Right renal cortex interstitium (tissue), 3 donors: ENCODE results near the gene PRRG2. TPM values are rescaled to one million over a fixed set of nuclear protein-coding genes. Genes with fewer than 3 reads are reported as not detected.

ENCODE experiments used
- DNase-seq, 3 donors: peaks; one replicate each; pipeline ENCODE4 v3.0.0-alpha.2; 2013; ENCODE audit warnings: low read depth in 3 of 3, low spot score in 2 of 3
- polyA plus RNA-seq, 3 donors: library from polyadenylated mRNA; unstranded; fragments of 120-200 nt; gene quantifications; one replicate each; pipeline ENCODE4 v1.2.1, GENCODE V29; 2013; ENCODE audit not compliant: insufficient read length in 3 of 3

The PRRG2 gene
- polyA plus RNA-seq: 1 to 10 TPM; 7.1 to 8.5 (median 7.1) TPM

DNA sequence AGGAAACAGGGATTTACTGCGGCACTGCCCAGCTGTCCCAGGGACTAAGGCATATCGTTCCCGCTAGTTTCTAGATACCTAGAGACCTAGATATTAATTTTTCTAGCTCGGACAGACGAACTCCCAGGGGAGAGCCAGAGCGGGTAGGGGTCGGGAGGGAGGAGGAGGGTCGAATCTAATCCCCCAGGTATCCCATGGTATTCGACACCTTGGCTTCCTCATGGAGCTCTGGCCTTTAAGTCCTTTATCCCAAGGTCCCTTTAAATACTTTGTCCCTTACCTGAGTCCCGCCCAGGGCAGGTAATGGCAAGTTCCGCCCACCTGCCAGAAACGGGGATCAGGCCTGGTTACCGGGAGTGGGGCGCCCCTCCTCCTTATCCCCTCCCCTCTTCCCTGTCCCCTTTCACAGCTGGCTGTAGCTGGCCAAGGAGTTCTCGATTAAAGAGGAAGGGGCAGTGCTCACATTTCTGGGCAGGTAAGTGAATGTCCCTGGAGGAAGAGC, at the start of gene PRRG2:
Gene PRRG2 (plus strand): TSS at position 310 of the 502 bp plus-strand sequence. CDS start 1,904 bp downstream, outside the sequence.
- DNase-seq: no peak

GRCh38 chr19:49533551-49534488, 47.3 kb upstream of the PRRG2 start:
- DNase-seq: peak in 2 of 3 donors; percentile 54 to 63

- no peak for DNase-seq
Measured at GRCh38 chr19:49534632-49535385, 46.3 kb upstream of the PRRG2 start.

GRCh38 chr19:49536921-49537462, 44.1 kb upstream of the PRRG2 start:
- no peak for DNase-seq

DNA sequence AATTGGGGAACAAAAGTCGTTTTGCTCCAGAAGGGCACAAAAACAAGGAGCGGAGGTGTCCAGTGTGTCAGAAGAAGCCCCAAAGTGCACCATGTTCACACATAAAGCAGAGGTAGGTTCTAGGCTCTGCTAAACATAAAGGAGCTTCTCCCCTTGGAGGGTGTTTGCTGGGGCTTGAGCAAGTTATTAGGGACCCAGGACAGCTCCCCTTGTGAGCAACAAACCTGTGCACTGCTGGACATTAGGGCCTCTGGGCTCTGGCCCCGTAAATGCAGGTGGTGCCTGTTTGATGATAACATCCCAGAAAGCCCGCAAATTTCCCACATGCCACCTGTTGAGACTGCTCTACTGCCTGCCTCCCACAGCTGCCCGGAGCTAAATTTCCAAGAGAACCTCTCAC, 42.5 kb upstream of the PRRG2 start:
- DNase-seq: no peak

DNA sequence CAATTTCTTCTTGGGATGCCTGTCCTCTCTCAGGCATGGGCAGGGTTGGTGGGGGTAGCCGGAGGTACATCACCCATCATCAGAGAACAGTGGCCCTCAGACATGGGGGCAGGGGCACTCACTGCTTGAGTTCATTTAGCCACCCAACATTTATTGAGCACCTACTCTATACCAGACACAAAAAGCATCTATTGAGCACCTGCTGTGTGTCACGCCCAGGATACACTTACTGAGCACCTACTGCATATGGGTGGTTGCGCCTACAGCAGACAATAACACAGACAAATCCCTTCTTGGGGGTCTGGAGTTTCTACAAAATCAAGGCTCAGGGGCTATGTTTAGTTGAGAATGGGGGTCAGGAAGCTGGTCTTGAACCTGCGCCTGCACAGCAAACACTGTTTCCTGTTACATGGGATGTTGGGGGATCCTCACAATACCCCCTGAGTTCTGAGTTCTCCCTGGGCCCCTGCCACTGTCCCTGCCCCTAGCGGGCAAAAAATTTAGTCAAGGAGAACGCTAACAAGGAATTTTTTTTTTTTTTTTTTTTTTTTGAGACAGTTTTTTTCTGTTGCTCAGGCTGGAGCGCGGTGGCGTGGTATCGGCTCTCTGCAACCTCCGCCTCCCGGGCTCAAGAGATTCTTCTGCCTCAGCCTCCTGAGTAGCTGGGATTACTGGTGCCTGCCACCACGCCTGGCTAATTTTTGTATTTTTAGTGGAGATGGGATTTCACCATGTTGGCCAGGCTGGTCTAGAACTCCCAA, 41.7 kb upstream of the PRRG2 start:
- no peak for DNase-seq

DNA sequence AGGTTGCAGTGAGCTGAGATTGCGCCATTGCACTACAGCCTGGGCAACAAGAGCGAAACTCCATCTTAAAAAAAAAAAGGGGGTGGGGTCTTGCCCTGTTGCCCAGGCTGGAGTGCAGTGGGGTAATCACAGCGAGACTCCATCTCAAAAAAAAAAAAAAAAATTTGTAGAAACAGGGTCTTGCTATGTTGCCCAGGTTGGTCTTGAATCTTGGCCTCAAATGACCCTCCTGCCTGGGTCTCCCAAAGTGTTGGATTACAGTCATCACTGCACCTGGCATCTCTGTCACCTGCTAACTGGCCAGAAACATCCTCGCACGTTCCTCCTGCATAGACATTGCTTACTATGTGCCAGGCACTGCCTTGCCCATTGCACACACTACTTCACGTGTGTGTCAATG, 39.2 kb upstream of the PRRG2 start:
- DNase-seq: no peak

DNA sequence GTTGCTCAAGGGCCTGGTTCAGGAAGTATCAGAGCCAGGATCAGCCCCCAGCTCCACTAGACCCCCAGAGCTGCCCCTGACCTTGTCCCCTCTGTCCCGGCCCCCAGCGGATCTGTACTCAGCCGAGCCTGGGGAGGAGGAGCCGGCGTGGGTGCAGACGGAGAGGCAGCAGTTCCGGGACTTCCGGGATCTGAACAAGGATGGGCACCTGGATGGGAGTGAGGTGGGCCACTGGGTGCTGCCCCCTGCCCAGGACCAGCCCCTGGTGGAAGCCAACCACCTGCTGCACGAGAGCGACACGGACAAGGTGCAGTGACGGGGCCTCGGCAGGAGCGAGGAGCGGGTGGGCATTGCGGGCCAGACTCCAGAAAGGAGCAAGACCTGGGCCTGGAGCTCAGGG, 38.7 kb upstream of the PRRG2 start:
- DNase-seq: no peak

GRCh38 chr19:49543032-49543431, 38.1 kb upstream of the PRRG2 start:
- no peak for DNase-seq

GRCh38 chr19:49544154-49544553, 37.0 kb upstream of the PRRG2 start:
- DNase-seq: no peak

DNA sequence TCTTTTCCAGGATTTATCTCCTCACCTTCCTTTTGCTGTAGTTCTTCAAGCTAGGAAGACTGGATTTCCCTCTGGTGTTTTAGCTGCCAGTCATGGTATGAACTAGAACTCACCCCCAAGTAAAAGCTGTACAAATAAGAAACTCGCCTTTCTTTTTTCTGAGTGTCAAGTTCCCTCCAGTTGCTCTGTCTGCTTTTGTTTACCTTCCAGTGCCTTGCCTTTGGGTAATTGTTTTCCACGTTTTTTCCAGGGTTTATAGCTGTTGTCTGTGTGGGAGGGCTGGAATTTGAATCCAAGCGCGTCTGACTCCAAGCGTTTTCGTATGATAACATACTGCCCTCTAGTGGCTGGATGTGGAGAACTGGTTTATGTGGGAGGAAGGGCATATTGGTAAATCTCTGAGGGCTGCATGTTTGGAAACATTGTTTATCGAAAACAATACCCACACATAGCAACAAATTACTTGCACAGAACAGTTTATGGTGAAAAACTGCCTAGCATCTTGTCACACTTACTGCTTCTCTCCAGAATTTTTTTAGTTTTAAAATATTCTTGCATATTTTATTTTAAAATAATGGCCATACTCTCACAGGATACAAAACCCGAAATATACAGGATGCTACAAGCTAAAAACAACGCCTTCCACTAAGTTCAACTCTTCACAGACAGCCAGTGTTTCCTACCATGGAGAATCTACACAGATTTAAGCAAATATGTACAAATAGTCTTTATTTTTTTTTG, 34.1 kb upstream of the PRRG2 start:
- peak; percentile 93 to 95 (median 94) for DNase-seq

DNA sequence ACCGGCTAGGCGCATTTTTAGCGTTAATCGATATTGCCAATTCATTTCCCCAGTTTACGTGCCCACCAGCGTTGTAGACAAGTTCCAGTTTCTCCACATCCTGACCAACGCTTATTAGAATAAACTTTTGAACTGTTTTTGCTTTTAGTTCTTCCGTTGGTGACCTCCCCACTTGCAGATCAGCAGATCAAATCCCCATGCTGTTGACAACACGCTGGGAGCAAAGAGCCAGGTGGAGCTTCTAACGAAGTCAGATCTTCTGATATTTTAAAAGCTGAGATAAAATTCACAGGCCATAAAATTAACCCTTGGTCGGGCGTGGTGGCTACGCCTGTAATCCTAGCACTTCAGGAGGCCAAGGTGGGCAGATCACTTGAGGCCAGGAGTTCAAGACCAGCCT, 32.1 kb upstream of the PRRG2 start:
- no peak for DNase-seq

GRCh38 chr19:49551531-49551930, 29.6 kb upstream of the PRRG2 start:
- no peak for DNase-seq

DNA sequence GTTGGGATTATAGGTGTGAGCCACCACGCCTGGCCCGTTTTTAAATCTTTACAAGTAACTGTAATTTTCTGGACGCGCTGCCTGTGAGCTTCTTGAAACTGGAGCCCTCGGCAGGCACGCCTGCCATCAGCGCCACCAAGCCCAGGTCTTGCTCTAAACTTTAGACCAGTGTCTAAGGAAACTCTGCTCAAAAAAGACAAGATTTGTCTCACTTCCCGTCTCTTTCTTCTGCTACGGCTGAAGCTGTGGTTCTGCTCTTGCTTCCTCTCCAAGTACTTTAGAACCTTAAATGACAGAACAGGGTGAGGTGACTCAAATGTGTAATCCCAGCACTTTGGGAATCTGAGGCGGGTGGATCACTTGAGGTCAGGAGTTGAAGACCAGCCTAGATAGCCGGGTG, 28.4 kb upstream of the PRRG2 start:
- DNase-seq: no peak

- DNase-seq: no peak
Measured at GRCh38 chr19:49553451-49554271, 27.5 kb upstream of the PRRG2 start.

DNA sequence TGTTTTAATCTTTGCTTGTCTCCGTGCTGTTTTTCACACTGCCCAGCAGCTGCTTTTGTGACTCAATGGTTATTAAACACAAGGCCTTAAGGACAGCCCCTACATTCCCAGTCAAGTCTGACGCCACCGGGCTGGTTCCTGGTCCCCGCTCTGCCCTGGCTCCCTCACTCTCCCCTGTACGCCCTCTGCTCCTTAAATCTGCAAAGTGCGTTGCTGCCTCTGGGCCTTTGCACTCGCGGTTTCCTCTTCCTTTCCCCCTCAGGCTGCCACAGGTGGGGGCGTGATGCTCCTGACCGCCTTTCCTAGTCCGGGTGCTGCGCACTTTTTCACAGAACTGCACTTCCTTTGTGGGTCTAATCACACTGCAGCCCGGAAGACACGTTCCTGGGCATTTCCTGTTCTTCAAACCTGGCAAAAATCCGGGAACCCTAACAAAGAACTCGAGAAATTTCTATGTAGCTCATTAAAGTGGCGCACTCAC, 26.4 kb upstream of the PRRG2 start:
- DNase-seq: no peak

DNA sequence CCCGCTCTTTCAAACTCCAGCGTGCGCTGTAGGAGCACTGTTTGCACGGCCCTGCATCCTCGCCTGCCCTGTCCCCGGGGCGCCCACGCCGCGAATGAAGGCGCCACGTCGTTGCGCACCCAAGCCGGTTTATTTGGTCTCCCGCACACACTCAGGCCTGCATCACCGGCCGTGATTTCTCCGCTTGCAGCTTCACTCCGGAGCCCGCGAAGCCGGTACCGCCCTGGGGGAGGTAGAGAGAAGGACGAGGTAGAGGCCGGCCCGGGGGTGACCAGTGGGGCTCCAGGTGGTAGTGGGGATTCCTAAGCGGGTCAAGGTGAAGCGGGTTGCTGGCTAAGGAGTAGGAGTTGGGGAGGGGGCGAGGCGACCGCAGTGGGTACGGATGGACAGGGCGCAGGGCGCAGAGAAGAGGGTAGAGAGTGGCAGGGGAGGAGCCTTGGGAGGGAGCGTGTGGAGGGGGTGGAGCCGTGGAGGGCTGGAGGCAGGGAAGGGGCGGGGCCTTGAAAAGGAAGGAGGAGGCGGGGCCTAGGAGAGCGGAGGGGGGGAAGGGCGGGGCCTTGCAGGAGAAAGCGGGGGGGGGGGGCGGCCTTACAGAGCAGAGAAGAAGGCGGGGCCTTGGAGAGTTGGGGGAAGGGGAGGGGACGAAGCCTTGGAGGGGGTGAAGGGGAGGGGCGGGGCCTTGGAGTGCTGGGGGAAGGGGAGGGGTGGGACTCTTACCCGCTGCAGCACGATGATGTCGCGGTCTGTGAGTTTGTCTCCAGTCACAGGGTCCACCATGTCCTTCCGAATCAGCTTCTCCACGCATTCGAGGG, 25.3 kb upstream of the PRRG2 start:
- no peak for DNase-seq
